GM18498 (cell line): Measurements from ENCODE around the gene UBL7.
"Not testable (repeated sequence)": the region's sequence is repeated elsewhere in the genome, so short reads cannot be mapped to it uniquely, and the experiment has no call there.

Experiments used
- ATAC-seq: cut with Tn5 transposase; IDR thresholded peaks from one replicate; pipeline ENCODE4 v1.9.1; 2021; ENCODE audit warnings: mild to moderate bottlenecking, moderate library complexity; ENCODE audit not compliant: unreplicated experiment

UBL7 gene

GRCh38 chr15:74460871-74461846 lies at the start of gene UBL7:
Gene UBL7 (minus strand): TSS chr15:74461160. CDS start chr15:74458867, 2,293 bp downstream.
- peak; percentile 90 for ATAC-seq

- ATAC-seq: no peak
These were observed 45.5 kb upstream of the UBL7 start for GRCh38 chr15:74506515-74506840.

GRCh38 chr15:74505837-74506514 lies 45.0 kb upstream of the UBL7 start:
- no peak for ATAC-seq

GRCh38 chr15:74504836-74505235 lies 43.9 kb upstream of the UBL7 start:
- ATAC-seq: no peak

GRCh38 chr15:74504418-74504817 lies 43.5 kb upstream of the UBL7 start:
- no peak for ATAC-seq

- ATAC-seq: no peak
These were observed 41.3 kb upstream of the UBL7 start for GRCh38 chr15:74502301-74502700.

- no peak for ATAC-seq
These were observed 39.4 kb upstream of the UBL7 start for GRCh38 chr15:74500401-74500800.

GRCh38 chr15:74499366-74499765 lies 38.4 kb upstream of the UBL7 start:
- no peak for ATAC-seq

GRCh38 chr15:74497584-74497983 lies 36.6 kb upstream of the UBL7 start:
- no peak for ATAC-seq

GRCh38 chr15:74496648-74497047 lies 35.7 kb upstream of the UBL7 start:
- ATAC-seq: no peak

- ATAC-seq: no peak
These were observed 29.4 kb upstream of the UBL7 start for GRCh38 chr15:74490339-74490689.

GRCh38 chr15:74489518-74490338 lies 28.8 kb upstream of the UBL7 start:
- no peak for ATAC-seq

GRCh38 chr15:74488776-74489175 lies 27.8 kb upstream of the UBL7 start:
- no peak for ATAC-seq

GRCh38 chr15:74482661-74483060 lies 21.7 kb upstream of the UBL7 start:
- ATAC-seq: no peak

- not testable (repeated sequence) for ATAC-seq
These were observed 19.4 kb upstream of the UBL7 start for GRCh38 chr15:74480364-74480763.

- not testable (repeated sequence) for ATAC-seq
These were observed 10.7 kb upstream of the UBL7 start for GRCh38 chr15:74471621-74472020.

- ATAC-seq: no peak
These were observed 9.9 kb upstream of the UBL7 start for GRCh38 chr15:74470631-74471395.

- no peak for ATAC-seq
These were observed 7.5 kb upstream of the UBL7 start for GRCh38 chr15:74468341-74469032.

- no peak for ATAC-seq
These were observed 5.6 kb upstream of the UBL7 start for GRCh38 chr15:74466570-74466969.

- no peak for ATAC-seq
These were observed 3.9 kb upstream of the UBL7 start for GRCh38 chr15:74464897-74465296.
